Umbilical cord (tissue), 2 donors: ENCODE measurements around the gene FANCG. TPM values are rescaled to one million over a fixed set of nuclear protein-coding genes. Genes with fewer than 3 reads are reported as not detected.
A peak's percentile ranks its signal among the peaks of the same experiment; 100 is the strongest.

Experiments
- DNase-seq: peaks from one replicate; pipeline ENCODE4 v3.0.0-alpha.2; 2015; ENCODE audit warnings: low spot score
- total RNA-seq: library from RNA; depleted of rRNA; stranded (reverse); fragments of >200 nt; gene quantifications from one replicate; pipeline ENCODE4 v1.2.3, GENCODE V29; 2014; ENCODE audit warnings: low replicate concordance; ENCODE audit not compliant: insufficient read depth

The FANCG gene
- total RNA-seq, 1 donor from 2014 or later: 24.8 TPM

GRCh38 chr9:35060548-35061207, 19.1 kb downstream of the FANCG start:
- DNase-seq: no peak

- DNase-seq: no peak
These were observed 20.3 kb downstream of the FANCG start for GRCh38 chr9:35059438-35059837.

GRCh38 chr9:35057271-35057620, 22.5 kb downstream of the FANCG start:
- DNase-seq: no peak

DNA sequence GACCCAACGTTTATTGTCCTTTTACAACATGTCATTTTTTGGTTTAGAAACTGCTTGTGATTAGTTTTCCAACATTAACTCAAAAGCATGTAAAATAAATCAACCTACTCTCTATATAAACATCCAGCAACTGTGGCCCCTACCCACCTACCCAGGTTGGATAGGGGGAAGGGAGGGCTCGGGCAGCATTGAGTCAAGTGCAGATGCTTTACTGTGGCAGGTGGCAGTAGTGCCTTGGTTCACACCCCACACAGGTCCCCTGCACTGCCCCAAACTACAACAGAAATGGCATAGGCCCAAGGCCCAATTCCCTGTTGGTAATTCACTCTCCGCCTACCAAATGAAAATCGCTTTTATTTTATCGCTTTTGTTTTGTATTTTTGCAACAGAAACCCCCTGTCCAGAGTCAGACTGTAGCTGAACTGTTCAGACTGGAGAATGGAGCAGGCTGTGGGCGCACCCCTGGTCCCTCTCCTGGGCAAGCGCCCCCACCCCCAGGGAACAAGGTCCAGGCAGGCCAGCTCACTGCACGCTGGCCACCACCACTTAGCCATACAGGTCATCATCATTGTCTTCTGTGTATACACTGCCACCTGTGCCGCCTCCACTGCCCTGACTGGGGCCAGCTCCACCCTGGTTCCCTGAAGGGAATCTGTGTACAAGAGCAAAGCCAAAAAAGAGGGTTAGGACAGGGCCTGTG, 23.0 kb downstream of the FANCG start:
- DNase-seq: no peak

DNA sequence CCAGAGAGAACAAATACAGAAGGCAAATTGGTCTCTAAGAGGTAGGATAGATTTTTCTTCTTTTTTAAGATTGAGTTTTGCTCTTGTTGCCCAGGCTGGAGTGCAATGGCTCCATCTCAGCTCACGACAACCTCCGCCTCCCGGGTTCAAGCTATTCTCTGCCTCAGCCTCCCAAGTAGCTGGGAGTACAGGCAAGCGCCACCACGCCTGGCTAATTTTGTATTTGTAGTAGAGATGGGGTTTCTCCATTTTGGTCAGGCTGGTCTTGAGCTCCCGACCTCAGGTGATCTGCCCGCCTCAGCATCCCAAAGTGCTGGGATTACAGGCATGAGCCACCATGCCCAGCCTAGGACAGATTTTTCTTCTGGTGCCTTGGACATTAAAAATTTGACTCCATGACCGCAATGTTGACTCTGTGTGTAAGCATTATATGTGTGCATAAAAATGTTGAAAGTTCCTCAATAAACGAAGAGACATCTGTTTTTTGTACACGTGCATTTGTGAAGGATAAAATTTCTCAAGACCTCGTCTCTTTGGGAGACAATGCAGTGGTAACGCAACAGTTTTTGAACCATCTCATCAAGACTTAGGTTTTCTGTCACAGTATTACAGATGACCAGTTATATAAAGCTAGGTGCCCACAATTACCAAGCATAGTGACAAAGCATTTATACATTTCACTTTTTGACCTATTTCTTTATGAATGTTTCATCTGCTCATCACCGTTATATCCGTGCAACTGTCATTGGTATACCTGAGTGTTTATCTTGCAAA, 24.7 kb downstream of the FANCG start:
- no peak for DNase-seq

DNA sequence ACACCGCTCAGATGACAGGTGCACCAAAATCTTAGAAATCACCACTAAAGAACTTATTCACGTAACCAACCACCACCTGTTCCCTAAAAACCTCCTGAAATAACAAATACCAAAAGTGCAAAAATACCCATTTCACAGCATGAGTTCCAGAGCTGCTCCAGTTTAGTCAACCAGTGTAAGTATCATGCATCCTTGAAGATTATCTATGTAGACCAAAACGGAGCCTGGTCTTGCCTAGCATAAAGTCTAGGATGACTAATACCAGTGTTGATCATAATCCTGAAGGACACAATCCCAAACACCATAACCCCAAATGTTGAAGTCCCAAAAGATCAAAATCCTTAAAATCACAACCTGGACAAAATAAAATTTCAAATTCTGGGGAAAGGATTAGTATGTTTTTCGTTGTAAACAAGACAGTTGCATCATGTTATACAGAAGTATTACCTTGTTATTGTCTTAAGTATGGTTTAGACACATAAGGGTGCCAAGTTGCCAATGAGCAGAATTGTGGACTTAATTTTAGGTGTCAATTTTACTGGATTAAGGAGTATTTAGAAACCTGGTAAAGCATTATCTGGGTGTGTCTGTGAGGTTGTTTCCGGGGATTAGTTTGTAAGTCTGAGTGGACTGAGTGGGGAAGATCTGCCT, 25.4 kb downstream of the FANCG start:
- DNase-seq: no peak

DNA sequence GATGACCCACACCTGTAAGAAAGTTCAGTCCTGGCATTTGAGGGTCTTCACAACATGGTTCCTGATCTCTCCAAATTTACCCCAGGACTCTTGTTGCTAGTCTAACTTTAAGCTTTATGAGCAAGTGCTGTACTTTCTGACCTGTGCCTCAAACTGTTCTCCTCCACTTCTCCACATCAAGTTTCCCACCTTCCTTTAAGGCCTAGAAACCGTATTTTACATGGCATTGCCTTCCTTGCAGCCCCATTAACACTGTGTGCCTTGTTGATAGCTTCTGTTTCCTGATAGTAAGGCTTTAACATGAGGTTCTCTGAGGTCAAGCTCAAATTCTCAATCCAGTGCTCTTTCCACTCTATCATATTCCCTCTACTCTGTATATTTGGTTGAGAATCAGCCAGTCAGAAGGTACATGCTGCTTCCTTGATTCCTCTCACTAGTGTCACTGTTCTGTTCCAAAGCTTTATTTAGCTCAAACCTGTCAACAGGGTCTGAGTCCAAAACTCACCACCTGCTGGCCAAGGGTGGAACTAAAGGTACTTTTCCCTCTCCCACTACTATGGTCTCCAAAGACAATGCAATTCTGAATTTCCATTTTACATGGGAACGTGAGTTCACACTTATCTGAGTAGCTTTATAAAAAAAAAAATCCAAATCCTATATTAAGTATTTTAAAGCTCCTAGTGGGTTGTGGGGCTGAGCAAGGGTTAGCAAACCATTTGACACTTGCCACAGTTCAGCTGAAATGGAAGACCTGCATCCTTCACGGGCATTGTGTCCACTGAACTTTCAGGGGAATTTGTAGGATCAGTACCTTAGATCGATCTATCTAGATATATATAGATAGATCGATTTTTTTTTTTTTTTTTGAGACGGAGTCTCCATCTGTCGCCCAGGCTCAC, 28.4 kb downstream of the FANCG start:
- no peak for DNase-seq

DNA sequence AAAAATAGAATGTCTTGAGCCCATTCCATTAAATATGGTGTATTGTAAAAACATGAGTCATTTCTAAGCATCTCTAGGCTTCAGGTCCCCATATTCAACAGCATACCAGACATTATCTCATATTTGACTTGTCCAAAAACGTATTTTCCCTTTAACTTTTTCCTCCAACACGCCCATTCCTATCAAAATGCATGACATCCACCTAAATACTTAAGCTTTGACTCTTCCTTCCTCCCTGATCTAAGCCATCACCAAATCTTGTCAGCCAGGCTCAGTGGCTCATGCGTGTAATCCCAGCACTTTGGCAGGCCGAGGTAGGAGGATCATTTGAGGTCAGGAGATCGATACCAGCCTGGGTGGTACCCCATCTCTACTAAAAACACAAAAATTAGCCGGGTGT, 31.2 kb downstream of the FANCG start:
- no peak for DNase-seq

GRCh38 chr9:35044071-35044470, 35.7 kb downstream of the FANCG start:
- no peak for DNase-seq

- no peak for DNase-seq
These were observed 36.7 kb downstream of the FANCG start for GRCh38 chr9:35042891-35043545.

DNA sequence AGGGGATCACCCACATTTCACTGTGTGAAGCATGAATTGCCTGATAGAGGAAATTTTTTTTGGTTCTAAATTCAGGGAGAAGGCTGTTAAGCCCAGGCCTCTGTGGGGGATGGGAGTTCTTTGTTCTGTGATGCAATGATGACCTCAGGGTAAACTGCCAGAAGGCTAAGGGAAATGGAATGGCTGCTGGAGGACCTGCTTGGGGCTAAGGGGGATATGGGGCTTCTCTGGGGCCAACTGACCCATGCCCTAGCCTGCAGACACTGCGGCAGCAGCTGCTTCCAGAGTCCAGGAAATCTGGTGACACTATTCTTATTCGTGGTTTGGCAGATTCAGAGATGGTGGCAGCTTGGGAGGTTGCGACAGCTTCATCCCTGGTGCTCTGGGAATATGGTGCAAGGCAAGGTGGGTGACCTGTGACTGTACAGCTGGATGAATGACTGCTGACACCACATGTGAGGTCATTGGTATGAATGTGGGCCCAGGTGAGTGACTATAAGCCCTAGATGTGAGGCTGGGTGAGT, 37.6 kb downstream of the FANCG start:
- DNase-seq: no peak

DNA sequence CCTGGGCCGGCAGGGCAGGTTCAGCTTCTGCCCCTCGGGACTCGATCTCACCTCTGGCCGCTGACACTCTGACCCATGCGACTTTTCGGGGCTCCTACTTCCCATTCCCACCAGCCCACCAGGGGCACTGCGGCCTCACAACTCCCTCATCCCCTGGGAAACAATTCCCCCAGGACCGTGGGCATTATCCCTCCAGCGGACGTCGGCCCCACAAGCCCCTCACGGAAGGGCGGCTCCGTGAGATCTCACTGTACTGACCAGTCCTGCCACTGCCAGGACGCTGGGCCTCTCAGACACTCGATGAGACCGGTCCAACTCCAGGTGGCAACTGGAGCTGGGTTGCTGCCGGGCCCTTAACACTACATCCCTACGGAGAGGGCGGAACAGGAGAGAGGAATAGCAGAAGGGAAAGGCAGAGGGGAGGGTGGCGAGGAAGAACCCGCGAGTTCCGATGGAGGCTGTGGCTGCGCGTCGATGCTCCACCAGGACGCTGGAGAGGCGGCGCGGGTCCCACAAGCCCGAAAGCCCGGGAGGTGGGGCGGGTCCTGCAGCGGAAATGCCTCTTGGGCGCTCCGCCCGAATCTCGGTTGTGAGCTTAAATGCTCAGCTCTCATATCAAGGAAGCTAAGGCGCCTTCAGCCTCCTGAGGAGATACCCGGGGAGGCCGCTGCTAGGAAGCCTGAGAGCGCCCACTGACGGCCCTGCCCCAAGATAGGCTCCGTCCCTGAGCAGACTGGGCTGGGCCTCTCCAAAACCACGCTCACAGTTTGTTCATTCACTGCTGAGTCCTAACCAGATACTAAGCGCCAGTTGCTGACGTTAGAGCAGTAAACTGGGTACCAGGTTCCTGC, 43.7 kb downstream of the FANCG start:
- peak; percentile 85 for DNase-seq

- no peak for DNase-seq
These were observed 46.6 kb downstream of the FANCG start for GRCh38 chr9:35033101-35033500.

DNA sequence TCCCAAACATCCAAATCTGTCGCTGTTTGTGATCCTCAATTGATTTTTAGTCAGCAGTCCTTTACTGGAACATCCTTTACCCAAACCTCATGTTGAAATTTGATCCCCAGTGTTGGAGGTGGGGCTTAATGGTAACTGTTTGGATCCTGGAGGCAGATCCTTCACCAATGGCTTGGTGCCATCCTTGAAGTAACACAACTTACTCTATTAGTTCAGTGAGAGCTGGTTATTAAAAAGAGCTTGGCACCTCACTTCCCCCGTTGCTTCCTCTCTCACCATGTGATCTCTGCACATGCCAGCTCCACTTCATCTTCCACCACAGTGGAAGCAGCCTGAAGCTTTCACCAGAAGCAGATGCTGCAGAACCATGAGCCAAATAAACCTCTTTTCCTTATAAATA, 49.9 kb downstream of the FANCG start:
- DNase-seq: no peak

GRCh38 chr9:35029241-35029640, 50.5 kb downstream of the FANCG start:
- DNase-seq: no peak

DNA sequence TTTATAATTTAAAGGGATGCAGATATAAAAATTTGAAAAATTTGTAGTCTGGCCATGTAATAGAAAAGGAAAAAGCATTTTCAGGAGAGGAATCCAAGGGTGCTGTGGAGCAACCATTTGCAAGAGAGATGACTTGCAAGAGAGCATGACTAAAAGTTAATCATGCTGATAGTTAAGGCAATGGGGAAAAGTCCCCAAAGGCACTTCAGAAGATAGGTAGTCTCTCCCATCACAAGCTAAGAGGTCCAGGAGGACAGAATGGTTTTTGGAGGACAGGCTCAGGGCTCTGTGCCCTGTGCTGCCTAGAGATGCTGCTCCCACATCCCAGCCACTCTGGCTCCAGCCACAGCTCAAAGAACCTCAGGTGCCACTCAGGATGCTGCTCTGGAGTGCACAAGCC, 51.4 kb downstream of the FANCG start:
- DNase-seq: no peak

DNA sequence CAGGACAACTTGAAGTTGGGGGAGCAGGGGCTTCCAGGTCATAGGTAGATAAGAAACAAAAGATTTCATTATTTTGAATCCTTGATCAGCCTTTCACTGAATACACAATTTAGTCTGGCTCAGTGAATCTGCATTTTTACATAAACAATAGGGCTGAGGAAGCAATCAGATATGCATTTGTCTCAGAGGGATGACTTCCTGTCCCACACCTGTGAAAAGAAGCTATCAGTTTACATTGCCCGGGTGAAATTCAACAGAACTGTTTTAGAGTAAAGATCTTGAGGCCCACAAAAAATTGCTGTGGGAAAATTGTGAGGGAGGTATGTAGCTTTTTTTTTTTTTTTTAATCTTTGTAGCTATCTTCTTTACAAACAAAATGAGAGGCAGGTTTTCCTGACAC, 51.9 kb downstream of the FANCG start:
- DNase-seq: no peak

DNA sequence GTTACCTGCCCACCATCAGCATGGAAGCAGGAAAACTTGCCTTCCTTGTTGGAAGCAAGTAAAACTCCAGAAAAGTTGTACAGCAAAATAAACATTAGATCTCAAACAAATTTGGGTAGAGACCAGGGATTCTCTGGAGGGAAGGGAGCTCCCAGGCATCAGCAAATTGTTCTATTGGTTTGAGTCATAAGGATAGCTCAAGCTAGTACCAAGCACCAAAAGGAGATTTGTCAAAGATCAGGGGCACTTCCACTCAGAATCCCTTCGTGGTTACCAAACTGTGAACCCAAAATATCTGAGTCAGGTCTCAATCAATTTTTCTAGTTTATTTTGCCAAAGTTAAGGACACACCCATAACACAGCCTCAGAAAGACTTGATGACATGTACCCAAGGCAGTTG, 52.4 kb downstream of the FANCG start:
- no peak for DNase-seq

DNA sequence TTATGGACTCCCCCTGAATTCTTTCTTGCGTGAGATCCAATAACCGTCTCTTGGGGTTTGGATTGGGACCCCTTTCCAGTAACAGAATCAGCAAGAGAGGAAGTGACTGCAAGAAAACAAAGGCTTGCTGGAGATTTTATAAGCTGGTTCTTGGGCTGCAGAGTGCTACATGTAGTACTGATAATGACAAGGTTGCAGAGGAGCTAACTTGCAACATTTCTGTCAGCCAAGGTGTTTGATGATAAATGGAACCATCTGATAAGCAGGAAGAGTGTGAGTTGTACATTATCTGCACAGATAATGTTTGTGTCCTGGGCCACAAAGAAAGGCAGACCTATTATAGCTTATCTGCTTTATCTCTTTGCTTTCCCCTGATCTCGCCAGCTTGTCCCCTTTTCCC, 53.1 kb downstream of the FANCG start:
- no peak for DNase-seq
